H9 (cell line): Measurements from ENCODE around the gene LAMC1. TPM values are rescaled to one million over a fixed set of nuclear protein-coding genes. Genes with fewer than 3 reads are reported as not detected.

Experiments used
- DNase-seq: peaks from one replicate; pipeline ENCODE4 v3.0.0-alpha.2; 2017
- H2AFZ ChIP-seq: one replicate; pipeline ENCODE4 v1.6.1; 2013; ENCODE audit warnings: mild to moderate bottlenecking, low read length, control low read depth, moderate library complexity
- H2AK5ac ChIP-seq: 2 replicates; pipeline ENCODE4 v1.6.1; 2013; ENCODE audit warnings: low read length, control low read depth, mixed read lengths; ENCODE audit not compliant: insufficient read length
- H2BK120ac ChIP-seq: one replicate; pipeline ENCODE4 v1.6.1; 2013; ENCODE audit warnings: low read depth, mild to moderate bottlenecking, low read length, control low read depth, inconsistent platforms; ENCODE audit not compliant: poor library complexity, severe bottlenecking
- H2BK12ac ChIP-seq: 2 replicates; pipeline ENCODE4 v1.6.1; 2013; ENCODE audit warnings: low read length, control low read depth, mixed read lengths, low read depth; ENCODE audit not compliant: insufficient read length
- H2BK15ac ChIP-seq: 2 replicates; pipeline ENCODE4 v1.6.1; 2013; ENCODE audit warnings: low read depth, low read length, control low read depth
- H2BK20ac ChIP-seq: one replicate; pipeline ENCODE4 v1.6.1; 2013; ENCODE audit warnings: low read depth, mild to moderate bottlenecking, low read length, control low read depth, inconsistent platforms; ENCODE audit not compliant: poor library complexity, severe bottlenecking
- H2BK5ac ChIP-seq: 2 replicates; pipeline ENCODE4 v1.6.1; 2013; ENCODE audit warnings: low read length, control low read depth, mixed read lengths; ENCODE audit not compliant: insufficient read length
- H3K14ac ChIP-seq: 2 replicates; pipeline ENCODE4 v1.6.1; 2013; ENCODE audit warnings: low read length, control low read depth; ENCODE audit not compliant: insufficient read depth
- H3K18ac ChIP-seq: 2 replicates; pipeline ENCODE4 v1.6.1; 2013; ENCODE audit warnings: low read depth, mild to moderate bottlenecking, mixed read lengths, low read length, control low read depth; ENCODE audit not compliant: insufficient read length
- H3K23ac ChIP-seq: 2 replicates; pipeline ENCODE4 v1.6.1; 2013; ENCODE audit warnings: low read length, control low read depth, mixed read lengths, low read depth; ENCODE audit not compliant: insufficient read length
- H3K23me2 ChIP-seq: 2 replicates; pipeline ENCODE4 v1.6.1; 2013; ENCODE audit warnings: low read depth, mild to moderate bottlenecking, mixed read lengths, low read length, control low read depth; ENCODE audit not compliant: insufficient read length, poor library complexity, severe bottlenecking
- H3K27ac ChIP-seq: 2 replicates; pipeline ENCODE4 v1.5.1; 2013; ENCODE audit warnings: low read length, control low read depth, mixed read lengths, low read depth; ENCODE audit not compliant: insufficient read length
- H3K27me3 ChIP-seq: 2 replicates; pipeline ENCODE4 v1.6.1; 2013; ENCODE audit warnings: low read length, control low read depth, inconsistent platforms; ENCODE audit not compliant: insufficient read depth
- H3K4ac ChIP-seq: 2 replicates; pipeline ENCODE4 v1.6.1; 2013; ENCODE audit warnings: low read depth, mild to moderate bottlenecking, control low read depth, inconsistent platforms, low read length, moderate library complexity
- H3K4me1 ChIP-seq: 2 replicates; pipeline ENCODE4 v1.6.1; 2013; ENCODE audit warnings: low read length, control low read depth, inconsistent platforms; ENCODE audit not compliant: insufficient read depth
- H3K4me2 ChIP-seq: 2 replicates; pipeline ENCODE4 v1.6.1; 2013; ENCODE audit warnings: low read length, control low read depth, mixed read lengths; ENCODE audit not compliant: insufficient read length, insufficient read depth
- H3K56ac ChIP-seq: 2 replicates; pipeline ENCODE4 v1.6.1; 2013; ENCODE audit warnings: low read depth, mild to moderate bottlenecking, mixed read lengths, low read length, control low read depth; ENCODE audit not compliant: insufficient read length
- H3K79me1 ChIP-seq: 2 replicates; pipeline ENCODE4 v1.6.1; 2013; ENCODE audit warnings: low read depth, mild to moderate bottlenecking, moderate library complexity, low read length, control low read depth, inconsistent platforms; ENCODE audit not compliant: insufficient read depth, poor library complexity, severe bottlenecking
- H3K79me2 ChIP-seq: 2 replicates; pipeline ENCODE4 v1.6.1; 2013; ENCODE audit warnings: low read length, control low read depth, inconsistent platforms; ENCODE audit not compliant: insufficient read depth
- H3K9ac ChIP-seq: 2 replicates; pipeline ENCODE4 v1.6.1; 2013; ENCODE audit warnings: low read length, control low read depth, mixed read lengths; ENCODE audit not compliant: insufficient read length; ENCODE audit errors: extremely low read depth
- H3K9me3 ChIP-seq: one replicate; pipeline ENCODE4 v1.6.1; 2013; ENCODE audit warnings: low read depth, low read length, inconsistent platforms; ENCODE audit not compliant: control insufficient read depth
- H3T11ph ChIP-seq: one replicate; pipeline ENCODE4 v1.6.1; 2013; ENCODE audit warnings: mild to moderate bottlenecking, low read length, control low read depth, inconsistent platforms
- H4K20me1 ChIP-seq: one replicate; pipeline ENCODE4 v1.6.1; 2013; ENCODE audit not compliant: control insufficient read depth, insufficient read length, insufficient read depth
- H4K5ac ChIP-seq: 2 replicates; pipeline ENCODE4 v1.6.1; 2013; ENCODE audit warnings: low read depth, mild to moderate bottlenecking, mixed read lengths, low read length, control low read depth; ENCODE audit not compliant: insufficient read length
- H4K8ac ChIP-seq: replicated peaks from 2 replicates; pipeline ENCODE4 v1.6.1; 2013; ENCODE audit warnings: low read length, control low read depth, mixed read lengths, low read depth; ENCODE audit not compliant: insufficient read length
- H4K91ac ChIP-seq: 2 replicates; pipeline ENCODE4 v1.6.1; 2013; ENCODE audit warnings: low read depth, mild to moderate bottlenecking, moderate library complexity, mixed read lengths, low read length, control low read depth; ENCODE audit not compliant: insufficient read length
- H3K27ac Mint-ChIP-seq, 3 experiments: 2 replicates in 2 of 3; 3 replicates in 1 of 3; pipeline ENCODE4 v1.8.0; 2020 to 2021; ENCODE audit warnings: mixed read lengths in 3 of 3, mild to moderate bottlenecking in 1 of 3, moderate library complexity in 1 of 3
- H3K27me3 Mint-ChIP-seq: 2 replicates; pipeline ENCODE4 v1.8.0; 2021; ENCODE audit warnings: low read depth, mild to moderate bottlenecking, moderate library complexity, mixed read lengths
- H3K36me3 Mint-ChIP-seq, 3 experiments: 2 replicates in 2 of 3; 3 replicates in 1 of 3; pipeline ENCODE4 v1.8.0; 2020 to 2021; ENCODE audit warnings: low read depth in 3 of 3, mixed read lengths in 3 of 3; ENCODE audit not compliant: insufficient read depth in 1 of 3
- H3K4me1 Mint-ChIP-seq, 2 experiments: 2 replicates each; pipeline ENCODE4 v1.8.0; 2020; ENCODE audit warnings: mixed read lengths in 2 of 2
- H3K4me3 Mint-ChIP-seq, 2 experiments: 2 replicates in 1 of 2; 3 replicates in 1 of 2; pipeline ENCODE4 v1.8.0; 2020 to 2021; ENCODE audit warnings: mild to moderate bottlenecking in 2 of 2, mixed read lengths in 2 of 2, moderate library complexity in 1 of 2
- H3K9me3 Mint-ChIP-seq, 2 experiments: 2 replicates in 1 of 2; 3 replicates in 1 of 2; pipeline ENCODE4 v1.8.0; 2020; ENCODE audit warnings: mild to moderate bottlenecking in 2 of 2, mixed read lengths in 2 of 2, moderate library complexity in 1 of 2
- CTCF ChIP-seq: fragments of 200-600 bp; sonication (generic); conservative IDR thresholded peaks from 3 replicates; pipeline ENCODE4 v1.8.0; 2021; ENCODE audit warnings: antibody characterized with exemption, mild to moderate bottlenecking
- WGBS: extraction: QIAGEN DNeasy Blood & Tissue Kit; methylation state at CpG from one replicate; pipeline ENCODE4 v1.1.7; 2013; ENCODE audit warnings: missing lambda C conversion rate, low lambda C conversion rate, mixed read lengths; ENCODE audit not compliant: insufficient read length; ENCODE audit errors: extremely low coverage; 5-methylcytosine and 5-hydroxymethylcytosine counted together
- total RNA-seq: library from RNA; stranded (reverse); gene quantifications from 2 replicates; pipeline ENCODE4 v1.2.1, GENCODE V29; 2021

The LAMC1 gene
- total RNA-seq, 1 experiment from 2014 or later, result 96.2 TPM

GRCh38 chr1:182995894-182996293, 27.3 kb upstream of the LAMC1 start:
- DNase-seq, result no peak
- Histone ChIP-seq H3K4me1 (no peaks in the 10 kb centered on the region), H3K56ac (no peak overlapping the region)

More at GRCh38 chr1:182995894-182996293, 27.3 kb upstream of the LAMC1 start:
- Histone ChIP-seq H3K4me2 (no peak overlapping the region), H2BK5ac (no peak overlapping the region), H4K8ac (no peak overlapping the region), H2AK5ac (no peak overlapping the region), H3K14ac (no peak overlapping the region), H3K23me2 (no peaks in the 10 kb centered on the region), H2BK12ac (no peak overlapping the region), H2BK15ac (no peak overlapping the region), H3T11ph (no peak overlapping the region), H4K5ac (no peak overlapping the region), H4K20me1 (no peaks in the 10 kb centered on the region), H3K9me3 (no peaks in the 10 kb centered on the region), H4K91ac (no peak overlapping the region), H3K27ac (no peak overlapping the region), H3K27me3 (no peaks in the 10 kb centered on the region), H3K79me2 (no peaks in the 10 kb centered on the region), H3K23ac (no peak overlapping the region), H3K9ac (no peak overlapping the region), H2BK120ac (no peak overlapping the region), H2BK20ac (no peak overlapping the region), H2AFZ (peak overlapping the region; percentile 48), H3K18ac (no peak overlapping the region), H3K79me1 (no peaks in the 10 kb centered on the region), H3K4ac (no peak overlapping the region)
- H3K4me3 Mint-ChIP-seq, result no peak overlapping the region
- no peaks in the 10 kb centered on the region for H3K36me3 Mint-ChIP-seq
- H3K27ac Mint-ChIP-seq, result no peak overlapping the region
- no peaks in the 10 kb centered on the region for H3K9me3 Mint-ChIP-seq
- no peaks in the 10 kb centered on the region for H3K27me3 Mint-ChIP-seq
- no CpG with 5 or more reads among the region's 4 CpGs for WGBS
- TF ChIP-seq CTCF, result no peak
- H3K4me1 Mint-ChIP-seq, result peaks cover 0 to 2% of the 10 kb centered on the region in 2 experiments; a peak in 1 of 4 replicates
